Myocyte (in vitro differentiated cells): ENCODE measurements around the gene GJB2. TPM values are rescaled to one million over a fixed set of nuclear protein-coding genes. Genes with fewer than 3 reads are reported as not detected.
A peak's percentile ranks its signal among the peaks of the same experiment; 100 is the strongest.

Experiments used
- DNase-seq: peaks from one replicate; pipeline ENCODE4 v3.0.0-alpha.2; 2012; ENCODE audit warnings: low read depth
- total RNA-seq: library from RNA; depleted of rRNA; stranded (reverse); fragments of >200 nt; gene quantifications from 2 replicates; pipeline ENCODE4 v1.2.3, GENCODE V29; 2014

The GJB2 gene
- total RNA-seq, 1 donor from 2014 or later: 0.40 TPM

GRCh38 chr13:20142023-20142926 lies 50.5 kb downstream of the GJB2 start:
- DNase-seq: no peak

GRCh38 chr13:20141238-20142022 lies 51.3 kb downstream of the GJB2 start:
- DNase-seq: peak; percentile 16

GRCh38 chr13:20140487-20140886 lies 52.3 kb downstream of the GJB2 start:
- DNase-seq: no peak

GRCh38 chr13:20137875-20138274 lies 54.9 kb downstream of the GJB2 start:
- no peak for DNase-seq

Other genes starting within 250 kb of the GJB2 start
- 97.3 and 98.3 TPM in 2 replicates for gene ZMYM2, start 234.2 kb downstream of the GJB2 start, total RNA-seq
- gene GJA3, start 31.9 kb downstream of the GJB2 start, total RNA-seq: 0.05 and 0.59 TPM in 2 replicates
- gene GJB6, start 39.4 kb upstream of the GJB2 start, total RNA-seq: not detected in 2 replicates